ENCODE results near the gene MGLL.

DNA sequence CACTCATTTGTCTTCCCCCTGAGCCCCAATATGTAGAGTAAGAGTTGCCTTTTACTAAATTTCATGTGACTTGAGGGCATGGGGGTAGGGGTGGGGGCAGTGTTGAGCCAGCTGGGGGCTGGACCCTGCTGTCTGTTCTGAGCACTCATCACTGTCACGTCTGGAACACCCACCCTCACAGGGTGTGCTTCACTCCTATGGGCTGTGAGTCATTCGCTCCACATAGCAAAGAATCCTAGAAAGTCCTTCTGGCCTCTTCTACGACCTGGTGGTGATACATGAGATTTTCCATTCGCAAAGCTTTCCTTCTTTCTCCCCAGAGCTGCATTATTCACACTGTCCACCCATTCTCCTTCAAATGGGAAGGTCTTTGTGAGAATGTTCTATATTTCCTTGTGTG lies 43.6 kb upstream of the MGLL start:
- TF ChIP-seq, protein P1, sequence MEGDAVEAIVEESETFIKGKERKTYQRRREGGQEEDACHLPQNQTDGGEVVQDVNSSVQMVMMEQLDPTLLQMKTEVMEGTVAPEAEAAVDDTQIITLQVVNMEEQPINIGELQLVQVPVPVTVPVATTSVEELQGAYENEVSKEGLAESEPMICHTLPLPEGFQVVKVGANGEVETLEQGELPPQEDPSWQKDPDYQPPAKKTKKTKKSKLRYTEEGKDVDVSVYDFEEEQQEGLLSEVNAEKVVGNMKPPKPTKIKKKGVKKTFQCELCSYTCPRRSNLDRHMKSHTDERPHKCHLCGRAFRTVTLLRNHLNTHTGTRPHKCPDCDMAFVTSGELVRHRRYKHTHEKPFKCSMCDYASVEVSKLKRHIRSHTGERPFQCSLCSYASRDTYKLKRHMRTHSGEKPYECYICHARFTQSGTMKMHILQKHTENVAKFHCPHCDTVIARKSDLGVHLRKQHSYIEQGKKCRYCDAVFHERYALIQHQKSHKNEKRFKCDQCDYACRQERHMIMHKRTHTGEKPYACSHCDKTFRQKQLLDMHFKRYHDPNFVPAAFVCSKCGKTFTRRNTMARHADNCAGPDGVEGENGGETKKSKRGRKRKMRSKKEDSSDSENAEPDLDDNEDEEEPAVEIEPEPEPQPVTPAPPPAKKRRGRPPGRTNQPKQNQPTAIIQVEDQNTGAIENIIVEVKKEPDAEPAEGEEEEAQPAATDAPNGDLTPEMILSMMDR (conservative IDR thresholded peaks at IDR 0.05 in 1 of 2, IDR thresholded peaks at IDR 0.05 in 1 of 2; ENCODE audit: extremely low read depth in 1 of 2, insufficient read depth in 1 of 2, low read depth in 1 of 2, low read length in 2 of 2) = no peak
- TF ChIP-seq EZH2 (IDR thresholded peaks at IDR 0.05; ENCODE audit: borderline replicate concordance, low read length) = no peak
